22Rv1 (cell line): Measurements from ENCODE around the gene PRMT3.
"Not testable (repeated sequence)": the region's sequence is repeated elsewhere in the genome, so short reads cannot be mapped to it uniquely, and the experiment has no call there.

ENCODE experiments used
- H3K27ac ChIP-seq: fragments of 450-650 bp; 2 replicates; pipeline ENCODE4 v1.5.1; 2017
- CTCF ChIP-seq: fragments of 450-650 bp; IDR thresholded peaks from 2 replicates; pipeline ENCODE4 v1.5.1; 2017; ENCODE audit warnings: mild to moderate bottlenecking
- ZFX ChIP-seq: fragments of 450-650 bp; IDR thresholded peaks from 2 replicates; pipeline ENCODE4 v1.6.1; 2017; ENCODE audit warnings: antibody characterized with exemption, borderline replicate concordance

Gene PRMT3

GRCh38 chr11:20368438-20368837, 19.1 kb upstream of the PRMT3 start:
- no peak overlapping the region for H3K27ac ChIP-seq
- TF ChIP-seq ZFX (no peak), CTCF (no peak)

- H3K27ac ChIP-seq: no peak overlapping the region
- no peak for TF ChIP-seq ZFX
- TF ChIP-seq CTCF: no peak
Observed at GRCh38 chr11:20369826-20370225, 17.7 kb upstream of the PRMT3 start.

GRCh38 chr11:20372081-20372626, 15.4 kb upstream of the PRMT3 start:
- no peak overlapping the region for H3K27ac ChIP-seq
- TF ChIP-seq ZFX: no peak
- TF ChIP-seq CTCF: no peak

GRCh38 chr11:20373147-20373546, 14.4 kb upstream of the PRMT3 start:
- H3K27ac ChIP-seq: no peak overlapping the region
- TF ChIP-seq CTCF (no peak), ZFX (no peak)

GRCh38 chr11:20373568-20374209, 13.8 kb upstream of the PRMT3 start:
- TF ChIP-seq CTCF (no peak), ZFX (no peak)
- no peak overlapping the region for H3K27ac ChIP-seq

GRCh38 chr11:20374741-20375300, 12.7 kb upstream of the PRMT3 start:
- TF ChIP-seq ZFX: no peak
- TF ChIP-seq CTCF: no peak
- H3K27ac ChIP-seq: no peak overlapping the region

- no peak overlapping the region for H3K27ac ChIP-seq
- TF ChIP-seq CTCF: no peak
- no peak for TF ChIP-seq ZFX
Observed at GRCh38 chr11:20376162-20376730, 11.3 kb upstream of the PRMT3 start.

GRCh38 chr11:20385996-20386395, 1.5 kb upstream of the PRMT3 start:
- not testable (repeated sequence) for H3K27ac ChIP-seq
